NCI-H345 treated with DMSO at 0.1 percent for 48 hours (cell line): ENCODE measurements around the gene GPR61.

Experiments
- DNase-seq: peaks from one replicate; lab custom pipeline; 2025; ENCODE audit not compliant: unreplicated experiment; lab: John Stamatoyannopoulos, UW

The GPR61 gene

GRCh38 chr1:109508873-109509175 is 30.8 kb upstream of the GPR61 start:
- no peak for DNase-seq

GRCh38 chr1:109509176-109510134 is 30.2 kb upstream of the GPR61 start, which contains the start of gene AMIGO1:
Gene AMIGO1, minus strand, starts transcription at chr1:109509727. Its CDS starts 815 bp downstream, at chr1:109508912.
- peak; percentile 24 for DNase-seq

- no peak for DNase-seq
These were observed 26.5 kb upstream of the GPR61 start for GRCh38 chr1:109513110-109513710.

- no peak for DNase-seq
These were observed 24.8 kb upstream of the GPR61 start for GRCh38 chr1:109514846-109515245.

GRCh38 chr1:109516872-109517271 is 22.8 kb upstream of the GPR61 start:
- no peak for DNase-seq

- no peak for DNase-seq
These were observed 22.3 kb upstream of the GPR61 start for GRCh38 chr1:109517337-109517736.

- DNase-seq = no peak
These were observed 18.4 kb upstream of the GPR61 start for GRCh38 chr1:109521002-109521951.

GRCh38 chr1:109522026-109522425 is 17.6 kb upstream of the GPR61 start:
- no peak for DNase-seq

- no peak for DNase-seq
These were observed 16.0 kb upstream of the GPR61 start for GRCh38 chr1:109523706-109524105.

- no peak for DNase-seq
These were observed 12.4 kb upstream of the GPR61 start for GRCh38 chr1:109527098-109527811.

GRCh38 chr1:109527846-109528695 is 11.6 kb upstream of the GPR61 start:
- DNase-seq = no peak

GRCh38 chr1:109528712-109529111 is 11.0 kb upstream of the GPR61 start:
- no peak for DNase-seq

- no peak for DNase-seq
These were observed 9.7 kb upstream of the GPR61 start for GRCh38 chr1:109529881-109530456.

- DNase-seq = no peak
These were observed 9.1 kb upstream of the GPR61 start for GRCh38 chr1:109530457-109531087.

- no peak for DNase-seq
These were observed 8.3 kb upstream of the GPR61 start for GRCh38 chr1:109531380-109531779.

GRCh38 chr1:109531826-109532364 is 7.8 kb upstream of the GPR61 start:
- no peak for DNase-seq

- peak; percentile 40 for DNase-seq
These were observed 7.1 kb upstream of the GPR61 start for GRCh38 chr1:109532365-109533136.

GRCh38 chr1:109534307-109534858 is 5.3 kb upstream of the GPR61 start:
- no peak for DNase-seq
